HepG2 (cell line): Measurements from ENCODE around the gene ARF6. TPM values are rescaled to one million over a fixed set of nuclear protein-coding genes. Genes with fewer than 3 reads are reported as not detected.
A peak's percentile ranks its signal among the peaks of the same experiment; 100 is the strongest.

ENCODE experiments used
- FOXA3 ChIP-seq: IDR thresholded peaks from 2 replicates; pipeline ENCODE4 v1.6.1; 2016; ENCODE audit warnings: missing genetic modification reagents, missing compliant biosample characterization
- FOXO1 ChIP-seq: sonication (generic); formaldehyde crosslinking; IDR thresholded peaks from 2 replicates; pipeline ENCODE4 v1.4.0; 2020; ENCODE audit warnings: missing genetic modification reagents
- GFI1 ChIP-seq: sonication (generic); formaldehyde crosslinking; IDR thresholded peaks from 2 replicates; pipeline ENCODE4 v1.5.0; 2020; ENCODE audit warnings: missing genetic modification reagents, mild to moderate bottlenecking, borderline replicate concordance
- IKZF4 ChIP-seq: sonication (generic); formaldehyde crosslinking; IDR thresholded peaks from 2 replicates; pipeline ENCODE4 v1.5.1; 2020; ENCODE audit warnings: borderline replicate concordance, mild to moderate bottlenecking, low read depth, missing genetic modification reagents; ENCODE audit errors: not compliant biosample characterization
- NKX3-1 ChIP-seq: sonication (generic); formaldehyde crosslinking; IDR thresholded peaks from 2 replicates; pipeline ENCODE4 v1.5.0; 2020; ENCODE audit warnings: missing genetic modification reagents
- NRL ChIP-seq: sonication (generic); formaldehyde crosslinking; IDR thresholded peaks from 2 replicates; pipeline ENCODE4 v1.5.0; 2020; ENCODE audit warnings: missing genetic modification reagents, mild to moderate bottlenecking, moderate library complexity, borderline replicate concordance
- SP2 ChIP-seq: sonication (generic); formaldehyde crosslinking; IDR thresholded peaks from 2 replicates; pipeline ENCODE4 v1.5.1; 2020; ENCODE audit warnings: mild to moderate bottlenecking, missing genetic modification reagents
- ZBTB20 ChIP-seq: sonication (generic); formaldehyde crosslinking; IDR thresholded peaks from 2 replicates; pipeline ENCODE4 v1.8.1; 2023; ENCODE audit warnings: missing genetic modification reagents, low read depth, mild to moderate bottlenecking, borderline replicate concordance
- ZFY ChIP-seq: sonication (generic); formaldehyde crosslinking; IDR thresholded peaks from 2 replicates; pipeline ENCODE4 v1.4.0; 2020; ENCODE audit warnings: missing genetic modification reagents
- ZNF546 ChIP-seq: sonication (generic); formaldehyde crosslinking; conservative IDR thresholded peaks from 2 replicates; pipeline ENCODE4 v1.8.1; 2023; ENCODE audit warnings: mild to moderate bottlenecking, missing genetic modification reagents
- ZNF709 ChIP-seq: sonication (generic); formaldehyde crosslinking; IDR thresholded peaks from 2 replicates; pipeline ENCODE4 v1.5.0; 2020; ENCODE audit warnings: mild to moderate bottlenecking, missing genetic modification reagents
- ZNF768 ChIP-seq: sonication (generic); formaldehyde crosslinking; IDR thresholded peaks from 2 replicates; pipeline ENCODE4 v1.4.0; 2020; ENCODE audit warnings: missing genetic modification reagents
- ZNF773 ChIP-seq: sonication (generic); formaldehyde crosslinking; IDR thresholded peaks from 2 replicates; pipeline ENCODE4 v1.4.0; 2020; ENCODE audit warnings: missing genetic modification reagents, borderline replicate concordance
- polyA plus RNA-seq, 8 experiments: library from polyadenylated mRNA; depleted of rRNA in 3 of 8; stranded (reverse) in 7 of 8; unstranded in 1 of 8; fragments of >200 nt; fragmentation: Illumina TruSeq in 4 of 8; extraction: Trizol in 4 of 8; gene quantifications; 2 replicates each; pipeline versions ENCODE4 v1.2.1 to v1.2.3, GENCODE V29; 2011 to 2016; ENCODE audit warnings: low read depth in 4 of 8, missing spikeins in 1 of 8, mixed read lengths in 1 of 8; ENCODE audit not compliant: insufficient read depth in 1 of 8
- total RNA-seq, 5 experiments: library from RNA; depleted of rRNA; stranded (reverse); fragments of >200 nt; fragmentation: Illumina TruSeq; extraction: Trizol; gene quantifications; 2 replicates each; pipeline ENCODE4 v1.2.3, GENCODE V29; 2016; ENCODE audit warnings: low read depth in 1 of 5
- TF ChIP-seq, protein P1 (sequence below): sonication (generic); formaldehyde crosslinking; IDR thresholded peaks from 2 replicates; pipeline ENCODE4 v1.4.0; 2020; ENCODE audit warnings: mild to moderate bottlenecking, missing genetic modification reagents
- TF ChIP-seq, protein P2 (sequence below): IDR thresholded peaks from 2 replicates; pipeline ENCODE4 v1.4.0; 2020; ENCODE audit warnings: mild to moderate bottlenecking, missing genetic modification reagents
- TF ChIP-seq, protein P3 (sequence below): sonication (generic); formaldehyde crosslinking; IDR thresholded peaks from 2 replicates; pipeline ENCODE4 v1.5.0; 2020; ENCODE audit warnings: mild to moderate bottlenecking, missing genetic modification reagents
- TF ChIP-seq, protein P4 (sequence below): sonication (generic); formaldehyde crosslinking; IDR thresholded peaks from 2 replicates; pipeline ENCODE4 v1.5.1; 2020; ENCODE audit warnings: missing genetic modification reagents, mild to moderate bottlenecking, borderline replicate concordance
- TF ChIP-seq, protein P5 (sequence below): sonication (generic); formaldehyde crosslinking; IDR thresholded peaks from 2 replicates; pipeline ENCODE4 v1.9.0; 2021; ENCODE audit warnings: missing genetic modification reagents, borderline replicate concordance

The ARF6 gene
- total and polyA plus RNA-seq, 2 of the 13 experiments (the other 11 are each of a cell fraction or from before 2014, with no cell fraction given), result 12.7 to 31.9 TPM

DNA sequence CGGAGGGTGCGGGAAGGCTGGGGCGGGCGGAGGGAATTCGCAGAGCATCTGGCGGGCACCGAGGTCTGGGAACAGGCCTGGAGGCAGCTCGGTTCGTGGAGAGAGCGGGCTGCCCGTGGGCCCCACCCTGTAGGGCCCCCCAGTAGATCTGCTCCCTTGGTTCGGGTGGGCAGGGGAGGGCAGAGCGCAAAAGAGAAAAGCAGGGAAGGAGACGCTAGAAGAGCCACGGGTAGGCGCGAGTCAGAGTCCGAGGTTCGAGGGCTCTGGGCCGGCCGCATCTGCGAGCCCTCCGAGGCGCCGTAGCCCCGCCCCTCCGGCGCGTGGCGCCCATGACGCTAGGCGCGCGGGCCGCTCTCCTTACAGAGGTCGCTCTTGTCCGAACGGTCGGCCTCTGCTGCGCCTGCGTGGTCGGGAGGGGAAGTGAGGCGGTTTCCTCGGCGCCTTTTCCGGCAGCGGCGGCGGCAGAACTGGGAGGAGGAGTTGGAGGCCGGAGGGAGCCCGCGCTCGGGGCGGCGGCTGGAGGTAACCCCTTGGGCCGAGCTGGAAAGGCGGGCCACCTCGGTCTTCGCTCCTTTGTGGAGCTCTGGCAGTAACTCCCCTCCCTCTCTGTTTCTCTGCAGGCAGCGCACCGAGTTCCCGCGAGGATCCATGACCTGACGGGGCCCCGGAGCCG is at the start of gene ARF6 (continued):
- TF ChIP-seq ZNF773 (CRISPR knock-in tag) (no peak), ZNF709 (CRISPR knock-in tag) (peak; percentile 90), ZFY (CRISPR knock-in tag) (peak; percentile 86; the same call in 1 of the 2 replicates), NRL (CRISPR knock-in tag) (peak; percentile 83), ZNF546 (peak; percentile 77), GFI1 (CRISPR knock-in tag) (peak; percentile 79), NKX3-1 (CRISPR knock-in tag) (0 out of 2 replicates have a peak, but pooled peaks have one; percentile 0), SP2 (peak; percentile 12; the same call in 1 of the 2 replicates), IKZF4 (peak; percentile 51), FOXO1 (peak; percentile 17; the same call in 1 of the 2 replicates), ZBTB20 (no peak; the same call in 1 of the 2 replicates), ZNF768 (CRISPR knock-in tag) (peak; percentile 13; the same call in 1 of the 2 replicates), FOXA3 (peak; percentile 67)
- TF ChIP-seq, protein P1, sequence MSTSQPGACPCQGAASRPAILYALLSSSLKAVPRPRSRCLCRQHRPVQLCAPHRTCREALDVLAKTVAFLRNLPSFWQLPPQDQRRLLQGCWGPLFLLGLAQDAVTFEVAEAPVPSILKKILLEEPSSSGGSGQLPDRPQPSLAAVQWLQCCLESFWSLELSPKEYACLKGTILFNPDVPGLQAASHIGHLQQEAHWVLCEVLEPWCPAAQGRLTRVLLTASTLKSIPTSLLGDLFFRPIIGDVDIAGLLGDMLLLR, result peak; percentile 85
- TF ChIP-seq, protein P2, sequence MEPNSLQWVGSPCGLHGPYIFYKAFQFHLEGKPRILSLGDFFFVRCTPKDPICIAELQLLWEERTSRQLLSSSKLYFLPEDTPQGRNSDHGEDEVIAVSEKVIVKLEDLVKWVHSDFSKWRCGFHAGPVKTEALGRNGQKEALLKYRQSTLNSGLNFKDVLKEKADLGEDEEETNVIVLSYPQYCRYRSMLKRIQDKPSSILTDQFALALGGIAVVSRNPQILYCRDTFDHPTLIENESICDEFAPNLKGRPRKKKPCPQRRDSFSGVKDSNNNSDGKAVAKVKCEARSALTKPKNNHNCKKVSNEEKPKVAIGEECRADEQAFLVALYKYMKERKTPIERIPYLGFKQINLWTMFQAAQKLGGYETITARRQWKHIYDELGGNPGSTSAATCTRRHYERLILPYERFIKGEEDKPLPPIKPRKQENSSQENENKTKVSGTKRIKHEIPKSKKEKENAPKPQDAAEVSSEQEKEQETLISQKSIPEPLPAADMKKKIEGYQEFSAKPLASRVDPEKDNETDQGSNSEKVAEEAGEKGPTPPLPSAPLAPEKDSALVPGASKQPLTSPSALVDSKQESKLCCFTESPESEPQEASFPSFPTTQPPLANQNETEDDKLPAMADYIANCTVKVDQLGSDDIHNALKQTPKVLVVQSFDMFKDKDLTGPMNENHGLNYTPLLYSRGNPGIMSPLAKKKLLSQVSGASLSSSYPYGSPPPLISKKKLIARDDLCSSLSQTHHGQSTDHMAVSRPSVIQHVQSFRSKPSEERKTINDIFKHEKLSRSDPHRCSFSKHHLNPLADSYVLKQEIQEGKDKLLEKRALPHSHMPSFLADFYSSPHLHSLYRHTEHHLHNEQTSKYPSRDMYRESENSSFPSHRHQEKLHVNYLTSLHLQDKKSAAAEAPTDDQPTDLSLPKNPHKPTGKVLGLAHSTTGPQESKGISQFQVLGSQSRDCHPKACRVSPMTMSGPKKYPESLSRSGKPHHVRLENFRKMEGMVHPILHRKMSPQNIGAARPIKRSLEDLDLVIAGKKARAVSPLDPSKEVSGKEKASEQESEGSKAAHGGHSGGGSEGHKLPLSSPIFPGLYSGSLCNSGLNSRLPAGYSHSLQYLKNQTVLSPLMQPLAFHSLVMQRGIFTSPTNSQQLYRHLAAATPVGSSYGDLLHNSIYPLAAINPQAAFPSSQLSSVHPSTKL (CRISPR knock-in tag), result peak; percentile 57
- TF ChIP-seq, protein P3, sequence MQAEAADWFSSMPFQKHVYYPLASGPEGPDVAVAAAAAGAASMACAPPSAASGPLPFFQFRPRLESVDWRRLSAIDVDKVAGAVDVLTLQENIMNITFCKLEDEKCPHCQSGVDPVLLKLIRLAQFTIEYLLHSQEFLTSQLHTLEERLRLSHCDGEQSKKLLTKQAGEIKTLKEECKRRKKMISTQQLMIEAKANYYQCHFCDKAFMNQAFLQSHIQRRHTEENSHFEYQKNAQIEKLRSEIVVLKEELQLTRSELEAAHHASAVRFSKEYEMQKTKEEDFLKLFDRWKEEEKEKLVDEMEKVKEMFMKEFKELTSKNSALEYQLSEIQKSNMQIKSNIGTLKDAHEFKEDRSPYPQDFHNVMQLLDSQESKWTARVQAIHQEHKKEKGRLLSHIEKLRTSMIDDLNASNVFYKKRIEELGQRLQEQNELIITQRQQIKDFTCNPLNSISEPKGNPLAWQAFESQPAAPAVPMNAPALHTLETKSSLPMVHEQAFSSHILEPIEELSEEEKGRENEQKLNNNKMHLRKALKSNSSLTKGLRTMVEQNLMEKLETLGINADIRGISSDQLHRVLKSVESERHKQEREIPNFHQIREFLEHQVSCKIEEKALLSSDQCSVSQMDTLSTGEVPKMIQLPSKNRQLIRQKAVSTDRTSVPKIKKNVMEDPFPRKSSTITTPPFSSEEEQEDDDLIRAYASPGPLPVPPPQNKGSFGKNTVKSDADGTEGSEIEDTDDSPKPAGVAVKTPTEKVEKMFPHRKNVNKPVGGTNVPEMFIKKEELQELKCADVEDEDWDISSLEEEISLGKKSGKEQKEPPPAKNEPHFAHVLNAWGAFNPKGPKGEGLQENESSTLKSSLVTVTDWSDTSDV (CRISPR knock-in tag), result peak; percentile 47; the same call in 1 of the 2 replicates
- TF ChIP-seq, protein P4, sequence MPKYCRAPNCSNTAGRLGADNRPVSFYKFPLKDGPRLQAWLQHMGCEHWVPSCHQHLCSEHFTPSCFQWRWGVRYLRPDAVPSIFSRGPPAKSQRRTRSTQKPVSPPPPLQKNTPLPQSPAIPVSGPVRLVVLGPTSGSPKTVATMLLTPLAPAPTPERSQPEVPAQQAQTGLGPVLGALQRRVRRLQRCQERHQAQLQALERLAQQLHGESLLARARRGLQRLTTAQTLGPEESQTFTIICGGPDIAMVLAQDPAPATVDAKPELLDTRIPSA (CRISPR knock-in tag), result 0 out of 2 replicates have a peak, but pooled peaks have one; percentile 84
- TF ChIP-seq, protein P5, sequence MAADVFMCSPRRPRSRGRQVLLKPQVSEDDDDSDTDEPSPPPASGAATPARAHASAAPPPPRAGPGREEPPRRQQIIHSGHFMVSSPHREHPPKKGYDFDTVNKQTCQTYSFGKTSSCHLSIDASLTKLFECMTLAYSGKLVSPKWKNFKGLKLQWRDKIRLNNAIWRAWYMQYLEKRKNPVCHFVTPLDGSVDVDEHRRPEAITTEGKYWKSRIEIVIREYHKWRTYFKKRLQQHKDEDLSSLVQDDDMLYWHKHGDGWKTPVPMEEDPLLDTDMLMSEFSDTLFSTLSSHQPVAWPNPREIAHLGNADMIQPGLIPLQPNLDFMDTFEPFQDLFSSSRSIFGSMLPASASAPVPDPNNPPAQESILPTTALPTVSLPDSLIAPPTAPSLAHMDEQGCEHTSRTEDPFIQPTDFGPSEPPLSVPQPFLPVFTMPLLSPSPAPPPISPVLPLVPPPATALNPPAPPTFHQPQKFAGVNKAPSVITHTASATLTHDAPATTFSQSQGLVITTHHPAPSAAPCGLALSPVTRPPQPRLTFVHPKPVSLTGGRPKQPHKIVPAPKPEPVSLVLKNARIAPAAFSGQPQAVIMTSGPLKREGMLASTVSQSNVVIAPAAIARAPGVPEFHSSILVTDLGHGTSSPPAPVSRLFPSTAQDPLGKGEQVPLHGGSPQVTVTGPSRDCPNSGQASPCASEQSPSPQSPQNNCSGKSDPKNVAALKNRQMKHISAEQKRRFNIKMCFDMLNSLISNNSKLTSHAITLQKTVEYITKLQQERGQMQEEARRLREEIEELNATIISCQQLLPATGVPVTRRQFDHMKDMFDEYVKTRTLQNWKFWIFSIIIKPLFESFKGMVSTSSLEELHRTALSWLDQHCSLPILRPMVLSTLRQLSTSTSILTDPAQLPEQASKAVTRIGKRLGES (CRISPR knock-in tag), result no peak
